LNCAP (cell line): Measurements from ENCODE around the gene CACNA1C.

Experiments
- CTCF ChIP-seq: fragments of 450-650 bp; IDR thresholded peaks from 2 replicates; pipeline ENCODE4 v1.5.1; 2017; ENCODE audit warnings: mild to moderate bottlenecking

CACNA1C gene

GRCh38 chr12:2248901-2249381 lies 196.2 kb downstream of the CACNA1C start:
- no peak for TF ChIP-seq CTCF

GRCh38 chr12:2250797-2251196 lies 198.0 kb downstream of the CACNA1C start:
- TF ChIP-seq CTCF, result no peak

- no peak for TF ChIP-seq CTCF
Observed at GRCh38 chr12:2251526-2252209, 198.9 kb downstream of the CACNA1C start.

GRCh38 chr12:2255311-2255710 lies 202.5 kb downstream of the CACNA1C start:
- no peak for TF ChIP-seq CTCF

- TF ChIP-seq CTCF, result no peak
Observed at GRCh38 chr12:2256453-2256852, 203.7 kb downstream of the CACNA1C start.

GRCh38 chr12:2256915-2257314 lies 204.1 kb downstream of the CACNA1C start:
- no peak for TF ChIP-seq CTCF

- TF ChIP-seq CTCF, result no peak
Observed at GRCh38 chr12:2258025-2258424, 205.2 kb downstream of the CACNA1C start.

GRCh38 chr12:2259369-2259768 lies 206.6 kb downstream of the CACNA1C start:
- no peak for TF ChIP-seq CTCF
